DOHH2 (cell line): Measurements from ENCODE around the gene TAF5L.

ENCODE experiments used
- CTCF ChIP-seq: fragments of 200-600 bp; sonication (generic); IDR thresholded peaks from one replicate; pipeline ENCODE4 v1.5.1; 2014; ENCODE audit warnings: antibody characterized with exemption, mild to moderate bottlenecking, low read depth, low read length; ENCODE audit not compliant: poor library complexity, severe bottlenecking
- EZH2phosphoT487 ChIP-seq: fragments of 200-600 bp; sonication (generic); IDR thresholded peaks from 2 replicates; pipeline ENCODE4 v1.6.1; 2017; ENCODE audit warnings: borderline replicate concordance, mild to moderate bottlenecking, antibody characterized with exemption, low read length, moderate library complexity, mixed read lengths

GRCh38 chr1:229552732-229553131 lies 73.2 kb downstream of the TAF5L start:
- no peak for TF ChIP-seq CTCF
- TF ChIP-seq EZH2phosphoT487, result no peak
